DMS53 treated with DMSO at 0.1 percent for 48 hours (cell line): Measurements from ENCODE around the gene ATP8A2.

ENCODE experiments used
- DNase-seq: peaks from one replicate; lab custom pipeline; 2025; ENCODE audit not compliant: unreplicated experiment; lab: John Stamatoyannopoulos, UW

The ATP8A2 gene

GRCh38 chr13:25874064-25874737 lies 502.4 kb downstream of the ATP8A2 start:
- no peak for DNase-seq

DNA sequence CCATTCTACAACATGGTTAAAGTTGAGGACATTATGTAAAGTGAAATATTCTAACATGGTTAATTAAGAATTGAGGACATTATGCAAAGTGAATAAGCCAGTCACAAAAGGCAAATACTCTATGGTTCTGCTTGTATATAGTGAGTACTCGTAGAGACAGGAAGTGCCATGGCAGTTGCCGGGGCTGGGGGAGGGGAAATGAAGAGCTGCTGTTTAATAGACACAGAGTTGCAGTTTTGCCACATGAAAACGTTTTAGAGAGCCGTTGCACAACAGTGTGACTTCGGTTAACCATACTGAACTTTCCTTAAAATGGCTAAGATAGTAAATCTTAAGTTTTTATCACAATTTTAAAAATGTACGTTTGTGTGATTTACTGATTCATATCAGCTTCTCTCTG lies 503.1 kb downstream of the ATP8A2 start:
- DNase-seq, result no peak

DNA sequence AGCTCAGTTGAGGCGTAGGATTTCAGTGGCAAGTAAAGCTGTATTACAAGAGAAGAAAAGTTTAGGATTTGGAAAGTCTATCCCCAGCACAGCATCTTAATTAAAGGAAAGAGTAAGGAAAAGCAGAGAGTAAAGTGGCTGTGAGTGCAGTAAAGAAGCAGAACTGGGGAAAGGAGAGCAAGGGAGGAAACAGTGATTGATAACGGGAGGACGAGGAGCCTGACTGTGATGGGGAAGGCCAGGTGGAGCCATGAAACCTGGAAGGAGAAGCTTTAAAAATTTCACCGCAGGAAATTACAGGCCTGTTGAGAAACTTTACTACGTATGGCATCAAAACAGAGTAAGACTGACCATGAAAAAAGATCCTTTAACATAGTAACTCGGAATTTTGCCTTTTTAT lies 504.5 kb downstream of the ATP8A2 start:
- no peak for DNase-seq

DNA sequence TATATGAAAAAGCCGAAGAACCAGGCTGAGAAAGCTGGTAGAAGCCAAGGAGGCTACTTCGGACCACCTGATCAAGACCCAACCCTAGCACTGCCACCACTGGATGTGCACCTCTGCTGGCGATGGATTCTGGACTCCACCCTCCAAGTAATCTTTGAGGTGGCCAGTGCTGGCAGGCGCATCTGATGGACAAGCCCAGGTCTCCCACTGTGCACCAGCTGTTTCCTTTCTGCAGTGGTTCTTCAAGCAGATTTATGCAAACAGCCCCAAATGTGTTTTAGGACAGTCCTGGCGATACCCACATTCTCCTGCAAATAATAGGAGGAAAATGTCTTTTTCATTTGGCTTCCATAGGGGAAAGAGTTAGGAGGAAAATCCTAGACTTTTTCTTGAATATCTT lies 507.7 kb downstream of the ATP8A2 start:
- DNase-seq, result no peak

- no peak for DNase-seq
Measured at GRCh38 chr13:25881136-25881926, 509.6 kb downstream of the ATP8A2 start.

GRCh38 chr13:25881971-25882451 lies 510.2 kb downstream of the ATP8A2 start:
- no peak for DNase-seq

DNA sequence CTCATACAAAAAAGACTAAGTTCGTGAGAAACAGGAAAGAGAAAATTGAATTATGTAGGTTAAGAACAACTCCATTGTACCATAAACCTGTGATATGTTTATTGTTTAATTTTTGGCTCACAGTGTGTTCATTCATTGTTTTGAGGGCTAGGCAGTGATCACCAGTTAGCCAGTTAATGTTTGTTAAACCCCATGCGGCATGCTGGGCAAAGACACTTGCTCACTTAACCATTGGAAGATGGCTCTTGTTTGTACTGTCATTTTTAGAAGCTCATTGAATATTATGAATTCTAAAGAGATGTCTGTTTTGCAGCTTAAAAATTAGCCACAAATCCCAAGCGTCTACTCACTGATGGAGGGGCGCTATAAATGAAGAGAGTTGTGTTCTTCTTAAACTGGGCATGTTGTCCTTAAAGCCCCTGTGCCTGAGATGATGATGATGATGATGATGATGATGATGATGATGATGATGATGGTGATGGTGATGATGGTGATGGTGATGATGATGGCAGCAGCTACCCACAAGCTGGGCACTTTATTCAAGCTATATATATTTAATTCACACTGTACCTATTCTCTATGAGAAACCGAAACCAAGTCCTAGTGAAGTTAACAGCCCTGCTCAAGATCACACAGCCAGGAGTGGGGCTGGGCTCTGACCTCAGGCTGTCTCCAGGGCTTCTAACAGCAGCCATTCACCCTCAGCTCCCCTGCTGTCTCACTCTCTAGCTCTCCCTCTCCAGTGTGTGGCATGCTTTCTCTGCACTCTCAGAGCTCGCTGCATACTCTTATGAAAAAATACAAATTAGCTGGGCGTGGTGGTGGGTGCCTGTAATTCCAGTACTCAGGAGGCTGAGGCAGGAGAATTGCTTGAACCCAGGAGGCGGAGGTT lies 510.9 kb downstream of the ATP8A2 start:
- DNase-seq, result no peak

GRCh38 chr13:25885418-25885817 lies 513.6 kb downstream of the ATP8A2 start:
- DNase-seq, result no peak

- peak; percentile 68 for DNase-seq
Measured at GRCh38 chr13:25886438-25887214, 514.9 kb downstream of the ATP8A2 start.

- no peak for DNase-seq
Measured at GRCh38 chr13:25887962-25888655, 516.3 kb downstream of the ATP8A2 start.

DNA sequence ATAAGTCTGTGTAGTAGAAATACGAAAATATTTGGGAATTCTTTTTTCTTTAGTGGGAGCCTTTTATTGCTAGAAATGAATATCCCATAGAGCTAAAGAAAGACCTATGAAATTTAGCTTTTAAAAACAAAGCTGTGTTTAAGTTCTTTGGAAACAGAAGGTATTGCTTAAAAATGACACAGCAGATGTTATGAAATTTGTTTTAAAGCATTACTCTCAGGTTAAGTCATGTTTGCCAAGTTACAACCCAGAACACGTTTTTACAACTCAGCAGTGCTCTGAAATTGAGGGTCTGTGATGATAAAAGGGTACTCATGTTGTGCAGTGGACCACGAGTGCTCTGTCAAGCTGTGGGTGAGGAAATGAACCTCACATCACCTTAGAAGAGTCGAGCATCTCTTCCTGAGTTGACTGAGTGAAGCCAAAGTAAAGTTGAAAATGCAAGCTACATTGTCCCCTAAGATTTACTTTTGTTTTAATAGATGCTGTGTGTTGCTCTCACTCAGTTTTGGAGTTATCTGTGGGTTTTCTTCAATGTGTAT lies 519.0 kb downstream of the ATP8A2 start:
- DNase-seq, result no peak

DNA sequence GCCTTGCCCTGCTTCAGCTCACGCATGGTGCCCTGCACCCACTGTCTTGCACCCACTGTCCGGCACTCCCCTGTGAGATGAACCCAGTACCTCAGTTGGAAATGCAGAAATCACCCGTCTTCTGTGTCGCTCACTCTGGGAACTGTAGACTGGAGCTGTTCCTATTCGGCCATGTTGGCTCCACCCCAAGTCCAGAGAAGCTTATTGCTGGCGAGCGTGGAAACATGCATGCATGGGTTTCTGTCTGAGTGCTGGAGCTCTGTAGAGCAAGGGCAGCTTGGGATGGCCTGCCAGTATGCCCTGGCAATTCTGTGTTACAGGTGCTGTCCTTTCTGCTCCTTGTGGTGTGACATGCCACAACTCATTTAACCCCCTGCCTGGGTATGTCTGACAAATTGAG lies 527.2 kb downstream of the ATP8A2 start:
- DNase-seq, result no peak

- no peak for DNase-seq
Measured at GRCh38 chr13:25899464-25899863, 527.7 kb downstream of the ATP8A2 start.

DNA sequence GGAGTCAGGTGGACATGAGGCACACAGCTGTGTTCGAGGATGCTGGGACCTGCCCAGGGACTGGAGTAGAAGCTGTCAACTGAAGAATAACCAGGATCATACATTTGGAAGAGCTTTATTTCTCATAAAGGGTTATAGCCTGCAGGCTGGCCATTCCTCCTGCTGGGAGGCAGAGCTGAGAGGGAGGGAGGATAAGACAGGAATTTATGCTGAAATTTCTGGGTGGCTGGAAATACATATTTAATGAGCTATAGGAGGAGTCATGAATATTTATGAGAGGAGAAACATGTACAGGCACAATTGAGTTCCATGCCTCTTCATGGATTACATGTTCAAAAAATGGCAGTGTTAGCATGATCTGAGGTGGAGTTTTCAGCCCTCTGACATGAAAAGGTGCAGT lies 528.2 kb downstream of the ATP8A2 start:
- DNase-seq, result no peak

DNA sequence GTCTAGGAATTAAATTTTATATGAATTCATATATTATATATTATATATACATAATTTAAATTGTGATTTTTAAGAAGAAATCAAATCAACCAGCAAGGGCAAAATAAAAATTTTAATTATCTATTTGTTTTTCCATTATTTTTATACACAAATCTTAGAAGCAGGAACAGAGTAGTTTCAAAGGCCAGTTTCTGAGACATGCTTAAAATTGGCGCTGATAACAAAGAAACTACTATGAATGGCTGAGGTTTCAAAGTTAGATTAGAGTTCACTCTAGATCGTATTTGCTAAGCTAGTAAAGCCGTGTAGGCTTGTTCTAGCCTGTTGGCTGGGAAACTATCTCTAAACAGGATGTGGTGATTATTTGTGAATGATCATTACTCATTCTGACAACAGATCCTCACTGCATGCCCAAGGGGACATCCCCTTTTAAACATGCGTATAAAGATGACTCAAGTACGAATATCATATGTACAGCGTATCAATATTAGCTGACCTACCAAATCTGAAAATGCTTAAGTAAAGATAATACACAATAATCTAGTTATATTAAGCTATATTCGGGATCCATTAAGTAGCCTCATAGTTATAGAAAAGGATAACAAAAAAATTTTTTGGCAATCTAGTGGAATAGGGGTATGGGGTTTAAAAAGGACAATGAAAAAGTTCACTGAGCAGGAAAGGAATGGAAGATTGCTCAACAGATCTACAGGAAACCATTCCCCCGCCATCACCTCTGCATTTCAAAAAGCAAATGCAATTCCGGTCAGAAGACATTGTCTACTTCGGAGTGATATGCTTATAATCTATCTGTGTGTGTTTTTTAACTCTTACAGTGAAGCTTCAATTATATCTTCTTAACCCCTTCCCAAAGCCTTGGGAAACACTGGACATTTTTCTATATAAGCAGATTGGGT lies 529.9 kb downstream of the ATP8A2 start:
- peak; percentile 72 for DNase-seq

- DNase-seq, result no peak
Measured at GRCh38 chr13:25902455-25902854, 530.7 kb downstream of the ATP8A2 start.

DNA sequence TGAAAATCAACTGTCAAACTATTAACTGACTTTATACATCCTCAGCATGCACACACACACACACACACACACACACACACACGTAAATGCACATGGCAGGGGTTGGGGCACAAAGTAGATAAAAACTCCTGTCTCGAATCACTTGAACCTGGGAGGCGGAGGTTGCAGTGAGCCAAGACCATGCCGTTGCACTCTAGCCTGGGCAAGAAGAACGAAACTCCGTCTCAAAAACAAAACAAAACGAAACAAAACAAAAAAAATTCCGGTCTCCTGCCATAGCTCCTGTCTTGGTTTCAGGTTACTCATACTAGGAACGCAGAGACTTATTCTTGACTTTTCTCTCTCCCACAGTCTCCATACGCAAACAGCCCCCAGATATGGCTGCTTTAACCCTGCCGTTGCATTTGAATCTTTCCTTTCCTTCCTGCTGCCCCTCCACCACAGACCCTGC lies 531.1 kb downstream of the ATP8A2 start:
- no peak for DNase-seq

DNA sequence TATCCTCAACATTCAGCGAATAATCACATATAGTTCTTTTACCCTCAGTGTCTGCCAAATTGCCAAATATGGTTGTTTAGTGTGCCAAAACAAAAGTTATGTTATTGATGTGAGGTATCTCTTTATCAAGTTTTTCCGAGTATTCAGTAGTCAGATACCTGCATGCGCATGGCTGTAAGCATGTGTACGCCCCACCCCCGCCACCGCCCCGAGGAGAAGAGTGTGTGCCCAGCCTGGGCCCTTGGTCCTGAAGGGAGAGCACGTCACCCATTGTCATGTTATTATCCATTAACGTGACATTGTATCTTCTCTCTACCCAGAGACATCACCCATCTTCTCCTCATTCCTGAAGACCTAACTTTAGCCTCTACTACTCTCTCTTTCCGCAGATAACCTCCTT lies 533.1 kb downstream of the ATP8A2 start:
- DNase-seq, result no peak

- no peak for DNase-seq
Measured at GRCh38 chr13:25905611-25906010, 533.8 kb downstream of the ATP8A2 start.
